Fibroblast of lung (primary cell): ENCODE data around the gene SLC35E1.

ENCODE experiments used
- CTCF ChIP-seq, 2 donors: IDR thresholded peaks in 1 of 2; conservative IDR thresholded peaks in 1 of 2; 1 replicate in 1 of 2; 2 replicates in 1 of 2; pipeline ENCODE4 v1.5.1; 2011 to 2012; ENCODE audit warnings: low read length in 2 of 2, control low read depth in 1 of 2, inconsistent platforms in 1 of 2, low read depth in 1 of 2, mild to moderate bottlenecking in 1 of 2
- EZH2 ChIP-seq: IDR thresholded peaks from 2 replicates; pipeline ENCODE4 v1.5.1; 2012; ENCODE audit warnings: low read length, control low read depth, mild to moderate bottlenecking; ENCODE audit errors: missing control alignments

- TF ChIP-seq EZH2: no peak
- no peak for TF ChIP-seq CTCF (conservative IDR thresholded peaks at IDR 0.05 in 1 of 2, IDR thresholded peaks at IDR 0.05 in 1 of 2; ENCODE audit: low read depth in 1 of 2, low read length in 2 of 2)
Measured at GRCh38 chr19:16587833-16588823, 15.9 kb upstream of the SLC35E1 start.
